HG03342 (cell line): ENCODE results near the gene PKD2L1.
"Not testable (repeated sequence)": the region's sequence is repeated elsewhere in the genome, so short reads cannot be mapped to it uniquely, and the experiment has no call there.

Experiments used
- ATAC-seq: cut with Tn5 transposase; IDR thresholded peaks from one replicate; pipeline ENCODE4 v1.9.1; 2021; ENCODE audit warnings: mild to moderate bottlenecking, moderate library complexity; ENCODE audit not compliant: unreplicated experiment

The PKD2L1 gene

GRCh38 chr10:100287756-100288155 lies 42.3 kb downstream of the PKD2L1 start:
- ATAC-seq, result no peak

- peak; percentile 88 for ATAC-seq
Measured at GRCh38 chr10:100286051-100287033, 43.7 kb downstream of the PKD2L1 start, which contains the start of gene BLOC1S2. BLOC1S2 (minus strand) TSS chr10:100286680; CDS start chr10:100286659, 21 bp downstream.

GRCh38 chr10:100285326-100285725 lies 44.7 kb downstream of the PKD2L1 start:
- ATAC-seq, result not testable (repeated sequence)

- no peak for ATAC-seq
Measured at GRCh38 chr10:100282907-100283306, 47.1 kb downstream of the PKD2L1 start.

- ATAC-seq, result not testable (repeated sequence)
Measured at GRCh38 chr10:100276971-100277370, 53.1 kb downstream of the PKD2L1 start.

- peak; percentile 79 for ATAC-seq
Measured at GRCh38 chr10:100267239-100268104, 62.6 kb downstream of the PKD2L1 start, which contains the start of gene CWF19L1. CWF19L1 (minus strand) TSS chr10:100267638; CDS start chr10:100267593, 45 bp downstream.

GRCh38 chr10:100265821-100266485 lies 64.1 kb downstream of the PKD2L1 start:
- no peak for ATAC-seq

- ATAC-seq, result no peak
Measured at GRCh38 chr10:100254191-100254590, 75.8 kb downstream of the PKD2L1 start.

- no peak for ATAC-seq
Measured at GRCh38 chr10:100253041-100253440, 77.0 kb downstream of the PKD2L1 start.

- no peak for ATAC-seq
Measured at GRCh38 chr10:100248820-100249219, 81.2 kb downstream of the PKD2L1 start.

- ATAC-seq, result no peak
Measured at GRCh38 chr10:100245484-100246220, 84.4 kb downstream of the PKD2L1 start.

- ATAC-seq, result no peak
Measured at GRCh38 chr10:100239851-100240250, 90.2 kb downstream of the PKD2L1 start.

GRCh38 chr10:100238429-100238828 lies 91.6 kb downstream of the PKD2L1 start:
- ATAC-seq, result no peak
